Mammary epithelial cell (primary cell): ENCODE results near the gene FGF12.

Experiments used
- CTCF ChIP-seq, 2 donors: IDR thresholded peaks in 1 of 2; conservative IDR thresholded peaks in 1 of 2; 2 replicates each; pipeline ENCODE4 v1.5.1; 2011 to 2012; ENCODE audit warnings: inconsistent platforms in 2 of 2, low read length in 2 of 2, mild to moderate bottlenecking in 2 of 2, control low read depth in 1 of 2, low read depth in 1 of 2; ENCODE audit not compliant: insufficient read depth in 1 of 2; ENCODE audit errors: extremely low read depth in 1 of 2
- EZH2 ChIP-seq: IDR thresholded peaks from 2 replicates; pipeline ENCODE4 v1.6.1; 2012; ENCODE audit warnings: low read length, inconsistent platforms, borderline replicate concordance

GRCh38 chr3:192207651-192208050 is 519.7 kb downstream of the FGF12 start:
- TF ChIP-seq CTCF (conservative IDR thresholded peaks at IDR 0.05 in 1 of 2, IDR thresholded peaks at IDR 0.05 in 1 of 2; ENCODE audit: extremely low read depth in 1 of 2, insufficient read depth in 1 of 2, low read depth in 1 of 2, low read length in 2 of 2) (no peak), EZH2 (no peak)
